K562 (cell line): ENCODE measurements around the gene OVOL1. TPM values are rescaled to one million over a fixed set of nuclear protein-coding genes. Genes with fewer than 3 reads are reported as not detected.

Experiments
- ADNP ChIP-seq: fragments of 200-800 bp; sonication (Bioruptor generic); IDR thresholded peaks from 2 replicates; pipeline ENCODE4 v1.6.1; 2016; ENCODE audit warnings: missing genetic modification characterization, missing compliant biosample characterization
- C11orf30 ChIP-seq: fragments of 450-650 bp; IDR thresholded peaks from 2 replicates; pipeline ENCODE4 v1.6.1; 2016; ENCODE audit warnings: low read depth, mild to moderate bottlenecking
- FOXM1 ChIP-seq, 2 experiments: fragments of 450-650 bp in 1 of 2; sonication (generic) in 1 of 2; formaldehyde crosslinking in 1 of 2; IDR thresholded peaks; 2 replicates each; pipeline versions ENCODE4 v1.6.1 to v1.9.0; 2017 to 2022; ENCODE audit warnings: low read depth in 2 of 2, mild to moderate bottlenecking in 2 of 2, missing genetic modification reagents in 1 of 2, moderate library complexity in 1 of 2
- HSF4 ChIP-seq: fragments of 250-450 bp; sonication (Bioruptor Pico); IDR thresholded peaks from 2 replicates; pipeline ENCODE4 v2.1.2; 2022; ENCODE audit warnings: mild to moderate bottlenecking, moderate library complexity, borderline replicate concordance
- MAFK ChIP-seq: IDR thresholded peaks from 2 replicates; pipeline ENCODE4 v1.6.1; 2011; ENCODE audit warnings: low read length, improper control_type of control experiment
- PKNOX1 ChIP-seq: fragments of 450-650 bp; IDR thresholded peaks from 2 replicates; pipeline ENCODE4 v1.6.1; 2016
- PTBP1 ChIP-seq: fragments of 200-400 bp; formaldehyde crosslinking; IDR thresholded peaks from 2 replicates; pipeline ENCODE4 v1.6.1; 2017; ENCODE audit warnings: low read depth, low read length
- RBM15 ChIP-seq: fragments of 200-400 bp; formaldehyde crosslinking; IDR thresholded peaks from 2 replicates; pipeline ENCODE4 v1.6.1; 2018; ENCODE audit warnings: mild to moderate bottlenecking, low read length, moderate library complexity; ENCODE audit not compliant: insufficient read depth
- ZNF134 ChIP-seq: fragments of 250-450 bp; sonication (Bioruptor Pico); conservative IDR thresholded peaks from 2 replicates; pipeline ENCODE4 v1.4.0; 2020
- polyA plus RNA-seq, 8 experiments: library from polyadenylated mRNA; depleted of rRNA in 4 of 8; stranded (reverse) in 5 of 8; unstranded in 3 of 8; fragments of >200 nt; fragmentation: Nextera tagmentation in 2 of 8; fragmentation: Illumina TruSeq in 1 of 8; extraction: Ambion mirVana in 2 of 8; extraction: Trizol in 1 of 8; gene quantifications; 2 replicates each; pipeline versions ENCODE4 v1.2.1 to v1.2.3, GENCODE V29; 2011 to 2014; ENCODE audit warnings: inconsistent platforms in 1 of 8, missing spikeins in 1 of 8
- total RNA-seq, 7 experiments: library from RNA; depleted of rRNA in 6 of 7; stranded (reverse); fragments of >200 nt in 6 of 7; fragmentation: Illumina TruSeq in 2 of 7; extraction: Trizol in 2 of 7; gene quantifications; 2 replicates each; pipeline versions ENCODE4 v1.2.1 to v1.2.3, GENCODE V29; 2011 to 2021; ENCODE audit warnings: low replicate concordance in 1 of 7
- TF ChIP-seq, protein P1 (sequence below): fragments of 250-450 bp; sonication (Bioruptor Pico); IDR thresholded peaks from 2 replicates; pipeline ENCODE4 v1.4.0; 2020; ENCODE audit warnings: borderline replicate concordance
- TF ChIP-seq, protein P2 (sequence below): fragments of 450-650 bp; IDR thresholded peaks from 2 replicates; pipeline ENCODE4 v1.6.1; 2016; ENCODE audit warnings: low read depth
- TF ChIP-seq, protein P3 (sequence below): sonication (generic); formaldehyde crosslinking; IDR thresholded peaks from 2 replicates; pipeline ENCODE4 v1.9.0; 2022; ENCODE audit warnings: mild to moderate bottlenecking, missing genetic modification reagents
- TF ChIP-seq, protein P4 (sequence below), 2 experiments: IDR thresholded peaks; 2 replicates each; pipeline ENCODE4 v1.6.1; 2011; ENCODE audit warnings: borderline replicate concordance in 1 of 2, control low read depth in 1 of 2, low read depth in 1 of 2, low read length in 1 of 2, mild to moderate bottlenecking in 1 of 2, mixed read lengths in 1 of 2, moderate library complexity in 1 of 2; ENCODE audit not compliant: insufficient read depth in 1 of 2, insufficient read length in 1 of 2, poor library complexity in 1 of 2, severe bottlenecking in 1 of 2; ENCODE audit errors: extremely low read depth in 1 of 2

Gene OVOL1
- total and polyA plus RNA-seq, 9 of the 15 experiments (the other 6 are each of a cell fraction or from before 2014, with no cell fraction given): 0.09 TPM; not detected in 8

DNA sequence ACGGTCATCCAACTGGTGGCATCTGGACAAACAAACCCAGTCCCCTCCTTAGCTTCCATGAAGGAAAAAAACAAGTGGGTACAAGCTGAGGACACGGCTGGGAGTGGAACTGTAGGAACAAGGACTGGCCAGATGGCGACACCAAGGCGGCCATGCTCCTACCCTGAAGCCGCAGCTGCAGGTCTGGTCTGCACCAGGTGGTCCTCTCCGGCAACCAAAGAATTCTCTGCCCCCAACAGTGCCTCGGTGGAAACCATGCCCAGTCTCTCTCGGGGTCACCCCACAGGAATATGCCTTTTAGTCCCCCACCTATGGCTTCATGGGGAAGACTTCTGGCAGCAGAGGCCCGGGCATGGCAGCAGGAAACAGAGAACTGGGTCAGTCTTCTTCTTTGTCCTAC, 22.6 kb downstream of the OVOL1 start (continued):
- TF ChIP-seq, protein P1, sequence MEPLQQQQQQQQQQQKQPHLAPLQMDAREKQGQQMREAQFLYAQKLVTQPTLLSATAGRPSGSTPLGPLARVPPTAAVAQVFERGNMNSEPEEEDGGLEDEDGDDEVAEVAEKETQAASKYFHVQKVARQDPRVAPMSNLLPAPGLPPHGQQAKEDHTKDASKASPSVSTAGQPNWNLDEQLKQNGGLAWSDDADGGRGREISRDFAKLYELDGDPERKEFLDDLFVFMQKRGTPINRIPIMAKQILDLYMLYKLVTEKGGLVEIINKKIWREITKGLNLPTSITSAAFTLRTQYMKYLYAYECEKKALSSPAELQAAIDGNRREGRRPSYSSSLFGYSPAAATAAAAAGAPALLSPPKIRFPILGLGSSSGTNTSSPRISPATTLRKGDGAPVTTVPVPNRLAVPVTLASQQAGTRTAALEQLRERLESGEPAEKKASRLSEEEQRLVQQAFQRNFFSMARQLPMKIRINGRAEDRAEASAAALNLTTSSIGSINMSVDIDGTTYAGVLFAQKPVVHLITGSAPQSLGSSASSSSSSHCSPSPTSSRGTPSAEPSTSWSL (CRISPR knock-in tag): no peak
- TF ChIP-seq HSF4 (no peak), ADNP (no peak), ZNF134 (no peak), PKNOX1 (no peak), RBM15 (no peak), MAFK (no peak), PTBP1 (no peak), C11orf30 (no peak), FOXM1 (IDR thresholded peaks at IDR 0.05; ENCODE audit: low read depth) (no peak), FOXM1 (CRISPR knock-in tag; IDR thresholded peaks at IDR 0.05; ENCODE audit: low read depth) (no peak)
- TF ChIP-seq, protein P2, sequence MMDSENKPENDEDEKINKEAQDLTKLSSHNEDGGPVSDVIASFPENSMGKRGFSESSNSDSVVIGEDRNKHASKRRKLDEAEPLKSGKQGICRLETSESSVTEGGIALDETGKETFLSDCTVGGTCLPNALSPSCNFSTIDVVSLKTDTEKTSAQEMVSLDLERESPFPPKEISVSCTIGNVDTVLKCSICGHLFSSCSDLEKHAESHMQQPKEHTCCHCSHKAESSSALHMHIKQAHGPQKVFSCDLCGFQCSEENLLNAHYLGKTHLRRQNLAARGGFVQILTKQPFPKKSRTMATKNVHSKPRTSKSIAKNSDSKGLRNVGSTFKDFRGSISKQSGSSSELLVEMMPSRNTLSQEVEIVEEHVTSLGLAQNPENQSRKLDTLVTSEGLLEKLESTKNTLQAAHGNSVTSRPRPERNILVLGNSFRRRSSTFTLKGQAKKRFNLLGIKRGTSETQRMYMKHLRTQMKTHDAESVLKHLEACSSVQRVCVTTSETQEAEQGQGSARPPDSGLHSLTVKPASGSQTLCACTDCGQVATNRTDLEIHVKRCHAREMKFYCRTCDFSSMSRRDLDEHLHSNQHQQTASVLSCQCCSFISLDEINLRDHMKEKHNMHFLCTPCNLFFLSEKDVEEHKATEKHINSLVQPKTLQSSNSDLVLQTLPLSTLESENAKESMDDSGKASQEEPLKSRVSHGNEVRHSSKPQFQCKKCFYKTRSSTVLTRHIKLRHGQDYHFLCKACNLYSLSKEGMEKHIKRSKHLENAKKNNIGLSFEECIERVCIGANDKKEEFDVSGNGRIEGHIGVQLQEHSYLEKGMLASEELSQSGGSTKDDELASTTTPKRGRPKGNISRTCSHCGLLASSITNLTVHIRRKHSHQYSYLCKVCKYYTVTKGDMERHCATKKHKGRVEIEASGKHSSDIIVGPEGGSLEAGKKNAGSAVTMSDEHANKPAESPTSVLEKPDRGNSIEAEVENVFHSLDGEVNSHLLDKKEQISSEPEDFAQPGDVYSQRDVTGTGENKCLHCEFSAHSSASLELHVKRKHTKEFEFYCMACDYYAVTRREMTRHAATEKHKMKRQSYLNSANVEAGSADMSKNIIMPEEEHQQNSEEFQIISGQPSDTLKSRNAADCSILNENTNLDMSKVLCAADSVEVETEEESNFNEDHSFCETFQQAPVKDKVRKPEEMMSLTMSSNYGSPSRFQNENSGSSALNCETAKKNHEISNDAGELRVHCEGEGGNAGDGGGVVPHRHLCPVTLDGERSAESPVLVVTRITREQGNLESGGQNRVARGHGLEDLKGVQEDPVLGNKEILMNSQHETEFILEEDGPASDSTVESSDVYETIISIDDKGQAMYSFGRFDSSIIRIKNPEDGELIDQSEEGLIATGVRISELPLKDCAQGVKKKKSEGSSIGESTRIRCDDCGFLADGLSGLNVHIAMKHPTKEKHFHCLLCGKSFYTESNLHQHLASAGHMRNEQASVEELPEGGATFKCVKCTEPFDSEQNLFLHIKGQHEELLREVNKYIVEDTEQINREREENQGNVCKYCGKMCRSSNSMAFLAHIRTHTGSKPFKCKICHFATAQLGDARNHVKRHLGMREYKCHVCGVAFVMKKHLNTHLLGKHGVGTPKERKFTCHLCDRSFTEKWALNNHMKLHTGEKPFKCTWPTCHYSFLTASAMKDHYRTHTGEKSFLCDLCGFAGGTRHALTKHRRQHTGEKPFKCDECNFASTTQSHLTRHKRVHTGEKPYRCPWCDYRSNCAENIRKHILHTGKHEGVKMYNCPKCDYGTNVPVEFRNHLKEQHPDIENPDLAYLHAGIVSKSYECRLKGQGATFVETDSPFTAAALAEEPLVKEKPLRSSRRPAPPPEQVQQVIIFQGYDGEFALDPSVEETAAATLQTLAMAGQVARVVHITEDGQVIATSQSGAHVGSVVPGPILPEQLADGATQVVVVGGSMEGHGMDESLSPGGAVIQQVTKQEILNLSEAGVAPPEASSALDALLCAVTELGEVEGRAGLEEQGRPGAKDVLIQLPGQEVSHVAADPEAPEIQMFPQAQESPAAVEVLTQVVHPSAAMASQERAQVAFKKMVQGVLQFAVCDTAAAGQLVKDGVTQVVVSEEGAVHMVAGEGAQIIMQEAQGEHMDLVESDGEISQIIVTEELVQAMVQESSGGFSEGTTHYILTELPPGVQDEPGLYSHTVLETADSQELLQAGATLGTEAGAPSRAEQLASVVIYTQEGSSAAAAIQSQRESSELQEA: no peak
- TF ChIP-seq, protein P3, sequence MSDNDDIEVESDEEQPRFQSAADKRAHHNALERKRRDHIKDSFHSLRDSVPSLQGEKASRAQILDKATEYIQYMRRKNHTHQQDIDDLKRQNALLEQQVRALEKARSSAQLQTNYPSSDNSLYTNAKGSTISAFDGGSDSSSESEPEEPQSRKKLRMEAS (CRISPR knock-in tag): no peak
- TF ChIP-seq, protein P4, sequence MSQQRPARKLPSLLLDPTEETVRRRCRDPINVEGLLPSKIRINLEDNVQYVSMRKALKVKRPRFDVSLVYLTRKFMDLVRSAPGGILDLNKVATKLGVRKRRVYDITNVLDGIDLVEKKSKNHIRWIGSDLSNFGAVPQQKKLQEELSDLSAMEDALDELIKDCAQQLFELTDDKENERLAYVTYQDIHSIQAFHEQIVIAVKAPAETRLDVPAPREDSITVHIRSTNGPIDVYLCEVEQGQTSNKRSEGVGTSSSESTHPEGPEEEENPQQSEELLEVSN (IDR thresholded peaks at IDR 0.05; ENCODE audit: borderline replicate concordance in 1 of 2, extremely low read depth in 1 of 2, insufficient read depth in 1 of 2, insufficient read length in 1 of 2, low read depth in 1 of 2, low read length in 1 of 2, poor library complexity in 1 of 2, severe bottlenecking in 1 of 2): no peak
- TF ChIP-seq, all 486 proteins: peak for 0
